Measurements from ENCODE around the gene MS4A6E. TPM values are rescaled to one million over a fixed set of nuclear protein-coding genes. Genes with fewer than 3 reads are reported as not detected.
A peak's percentile ranks its signal among the peaks of the same experiment; 100 is the strongest.

The MS4A6E gene
- polyA plus RNA-seq, 3 donors, result not detected

GRCh38 chr11:60371386-60371785 lies 44.3 kb downstream of the MS4A6E start:
- H3K4me3 ChIP-seq (replicated peaks in 1 of 3; ENCODE audit: low read depth in 2 of 3, low read length in 3 of 3), result peak overlapping the region in 1 of 3 experiments; percentile 51
- WGBS (ENCODE audit: insufficient coverage), result no CpG with 5 or more reads among the region's 3 CpGs
- no peak overlapping the region for H2AFZ ChIP-seq (ENCODE audit: insufficient read depth, low read depth, low read length, poor library complexity, severe bottlenecking)
- no peaks in the 10 kb centered on the region for H3K36me3 ChIP-seq (replicated peaks in 1 of 2; ENCODE audit: control insufficient read depth in 1 of 2, insufficient read depth in 2 of 2, low read length in 2 of 2)
- H3K27ac ChIP-seq (ENCODE audit: low read depth in 1 of 2, low read length in 2 of 2), result peak overlapping the region in 1 of 2 donors; percentile 75
- DNase-seq, result peak in 2 of 3 donors; percentile 42 to 52
- no peaks in the 10 kb centered on the region for H3K79me2 ChIP-seq (ENCODE audit: insufficient read depth, low read length)
- Mint-ChIP-seq H3K27ac (peak overlapping the region; percentile 60 to 92 (median 83)), H3K36me3 (peaks cover 9 to 19% of the 10 kb centered on the region in 2 donors), H3K9me3 (peaks cover 10 to 23% (median 18%) of the 10 kb centered on the region in 7 donors), H3K4me1 (peaks cover 54% of the 10 kb centered on the region), H3K27me3 (ENCODE audit: low read depth in 3 of 3) (peaks cover 0 to 4% (median 0%) of the 10 kb centered on the region in 3 donors), H3K4me3 (peak overlapping the region in 1 of 2 donors; percentile 35)
- no peak for TF ChIP-seq CTCF (IDR thresholded peaks at IDR 0.05)
- peaks cover 46 to 62% of the 10 kb centered on the region in 2 donors for H3K4me1 ChIP-seq (ENCODE audit: control insufficient read depth in 1 of 2, insufficient read depth in 2 of 2, low read length in 2 of 2)
- no peak overlapping the region for H3K9ac ChIP-seq (ENCODE audit: insufficient read depth, low read length, poor library complexity, severe bottlenecking)
- intact Hi-C loops (cut with micrococcal nuclease), result no loop called here
- no peaks in the 10 kb centered on the region for H4K20me1 ChIP-seq (ENCODE audit: insufficient read depth, low read length)
- peaks cover 15% of the 10 kb centered on the region in 2 donors for H3K9me3 ChIP-seq (replicated peaks in 1 of 2; ENCODE audit: control insufficient read depth in 1 of 2, insufficient read depth in 1 of 2, low read length in 2 of 2)
- H3K27me3 ChIP-seq (ENCODE audit: control insufficient read depth in 2 of 2, insufficient read depth in 2 of 2, low read length in 2 of 2), result no peaks in the 10 kb centered on the region
- H3K4me2 ChIP-seq (replicated peaks; ENCODE audit: extremely low read depth, low read length, poor library complexity, severe bottlenecking), result peak overlapping the region; percentile 24

GRCh38 chr11:60371854-60372253 lies 44.8 kb downstream of the MS4A6E start:
- peaks cover 0 to 4% (median 0%) of the 10 kb centered on the region in 3 donors for H3K27me3 Mint-ChIP-seq (ENCODE audit: low read depth in 3 of 3)
- peak overlapping the region; percentile 24 for H3K4me2 ChIP-seq (replicated peaks; ENCODE audit: extremely low read depth, low read length, poor library complexity, severe bottlenecking)
- no CpG with 5 or more reads among the region's 1 CpG for WGBS (ENCODE audit: insufficient coverage)

More at GRCh38 chr11:60371854-60372253, 44.8 kb downstream of the MS4A6E start:
- Histone ChIP-seq H3K4me3 (replicated peaks in 1 of 3; ENCODE audit: low read depth in 2 of 3, low read length in 3 of 3) (peak overlapping the region in 1 of 3 experiments; percentile 51), H4K20me1 (ENCODE audit: insufficient read depth, low read length) (no peaks in the 10 kb centered on the region), H3K36me3 (replicated peaks in 1 of 2; ENCODE audit: control insufficient read depth in 1 of 2, insufficient read depth in 2 of 2, low read length in 2 of 2) (no peaks in the 10 kb centered on the region), H3K9ac (ENCODE audit: insufficient read depth, low read length, poor library complexity, severe bottlenecking) (no peak overlapping the region), H3K27ac (ENCODE audit: low read depth in 1 of 2, low read length in 2 of 2) (peak overlapping the region in 1 of 2 donors; percentile 75), H3K9me3 (replicated peaks in 1 of 2; ENCODE audit: control insufficient read depth in 1 of 2, insufficient read depth in 1 of 2, low read length in 2 of 2) (peaks cover 12 to 15% of the 10 kb centered on the region in 2 donors), H2AFZ (ENCODE audit: insufficient read depth, low read depth, low read length, poor library complexity, severe bottlenecking) (no peak overlapping the region), H3K27me3 (ENCODE audit: control insufficient read depth in 2 of 2, insufficient read depth in 2 of 2, low read length in 2 of 2) (no peaks in the 10 kb centered on the region), H3K79me2 (ENCODE audit: insufficient read depth, low read length) (no peaks in the 10 kb centered on the region), H3K4me1 (ENCODE audit: control insufficient read depth in 1 of 2, insufficient read depth in 2 of 2, low read length in 2 of 2) (peaks cover 50 to 62% of the 10 kb centered on the region in 2 donors)
- Mint-ChIP-seq H3K36me3 (peaks cover 9 to 21% of the 10 kb centered on the region in 2 donors), H3K9me3 (peaks cover 8 to 23% (median 16%) of the 10 kb centered on the region in 7 donors), H3K27ac (peak overlapping the region; percentile 60 to 92 (median 83)), H3K4me3 (no peak overlapping the region), H3K4me1 (peaks cover 58% of the 10 kb centered on the region)
- no peak for TF ChIP-seq CTCF (IDR thresholded peaks at IDR 0.05)
- DNase-seq, result no peak
- intact Hi-C loops (cut with micrococcal nuclease), result no loop called here

Measured in CD14-positive monocyte (primary cell).